Gastrocnemius medialis (tissue), 4 donors: Measurements from ENCODE around the gene MED27.

Experiments used
- CTCF ChIP-seq, 5 experiments: fragments of 450-650 bp in 3 of 5; fragments of 200-600 bp in 2 of 5; sonication (generic) in 2 of 5; IDR thresholded peaks in 4 of 5; conservative IDR thresholded peaks in 1 of 5; 1 replicate in 4 of 5; 2 replicates in 1 of 5; pipeline ENCODE4 v1.5.1; 2016 to 2019; ENCODE audit warnings: antibody characterized with exemption in 5 of 5, mild to moderate bottlenecking in 3 of 5, moderate library complexity in 3 of 5
- POLR2A ChIP-seq, 2 donors: fragments of 450-650 bp; IDR thresholded peaks; one replicate each; pipeline ENCODE4 v1.6.1; 2017; ENCODE audit warnings: antibody characterized with exemption in 2 of 2, mild to moderate bottlenecking in 2 of 2, moderate library complexity in 2 of 2

- TF ChIP-seq CTCF (IDR thresholded peaks at IDR 0.05 in 4 of 5, conservative IDR thresholded peaks at IDR 0.05 in 1 of 5): no peak
- TF ChIP-seq POLR2A (IDR thresholded peaks at IDR 0.05): no peak
Observed at GRCh38 chr9:132071847-132072507, 7.7 kb downstream of the MED27 start.
